Measurements from ENCODE around the gene BCAR3. TPM values are rescaled to one million over a fixed set of nuclear protein-coding genes. Genes with fewer than 3 reads are reported as not detected.
"Not testable (repeated sequence)": the region's sequence is repeated elsewhere in the genome, so short reads cannot be mapped to it uniquely, and the experiment has no call there.

BCAR3 gene
- total RNA-seq, 6 experiments from 2014 or later: 24.4 to 55.1 (median 26.2) TPM

DNA sequence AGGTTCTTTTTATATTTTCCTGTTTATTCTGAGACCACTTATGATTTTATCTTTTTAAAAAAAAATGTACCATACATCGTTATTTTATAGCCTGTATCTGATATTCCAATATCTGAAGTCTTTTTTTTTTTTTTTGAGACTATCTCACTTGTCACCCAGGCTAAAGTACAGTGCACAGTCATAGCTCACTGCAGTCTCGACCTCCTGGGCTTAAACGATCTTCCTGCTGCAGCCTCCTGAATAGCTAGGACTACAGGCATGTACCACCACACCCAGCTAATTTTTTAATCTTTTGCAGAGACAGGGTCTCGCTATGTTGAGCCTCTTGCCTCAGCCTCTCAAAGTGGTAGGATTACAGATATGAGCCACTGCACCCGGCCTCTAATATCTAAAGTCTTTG lies 25.1 kb downstream of the BCAR3 start:
- H3K27me3 Mint-ChIP-seq (ENCODE audit: insufficient read depth): peaks cover 2% of the 10 kb centered on the region; the same call in 1 of the 2 replicates
- peaks cover 64% of the 10 kb centered on the region for H3K4me1 Mint-ChIP-seq (ENCODE audit: low read depth)
- no peak overlapping the region for H3K4me3 Mint-ChIP-seq
- no peak for DNase-seq
- TF ChIP-seq, protein P1, sequence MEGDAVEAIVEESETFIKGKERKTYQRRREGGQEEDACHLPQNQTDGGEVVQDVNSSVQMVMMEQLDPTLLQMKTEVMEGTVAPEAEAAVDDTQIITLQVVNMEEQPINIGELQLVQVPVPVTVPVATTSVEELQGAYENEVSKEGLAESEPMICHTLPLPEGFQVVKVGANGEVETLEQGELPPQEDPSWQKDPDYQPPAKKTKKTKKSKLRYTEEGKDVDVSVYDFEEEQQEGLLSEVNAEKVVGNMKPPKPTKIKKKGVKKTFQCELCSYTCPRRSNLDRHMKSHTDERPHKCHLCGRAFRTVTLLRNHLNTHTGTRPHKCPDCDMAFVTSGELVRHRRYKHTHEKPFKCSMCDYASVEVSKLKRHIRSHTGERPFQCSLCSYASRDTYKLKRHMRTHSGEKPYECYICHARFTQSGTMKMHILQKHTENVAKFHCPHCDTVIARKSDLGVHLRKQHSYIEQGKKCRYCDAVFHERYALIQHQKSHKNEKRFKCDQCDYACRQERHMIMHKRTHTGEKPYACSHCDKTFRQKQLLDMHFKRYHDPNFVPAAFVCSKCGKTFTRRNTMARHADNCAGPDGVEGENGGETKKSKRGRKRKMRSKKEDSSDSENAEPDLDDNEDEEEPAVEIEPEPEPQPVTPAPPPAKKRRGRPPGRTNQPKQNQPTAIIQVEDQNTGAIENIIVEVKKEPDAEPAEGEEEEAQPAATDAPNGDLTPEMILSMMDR (IDR thresholded peaks at IDR 0.05): no peak
- peaks cover 50% of the 10 kb centered on the region for H3K36me3 Mint-ChIP-seq (ENCODE audit: low read depth)
- peak overlapping the region; percentile 60 for H3K27ac Mint-ChIP-seq
- no peaks in the 10 kb centered on the region for H3K9me3 Mint-ChIP-seq

DNA sequence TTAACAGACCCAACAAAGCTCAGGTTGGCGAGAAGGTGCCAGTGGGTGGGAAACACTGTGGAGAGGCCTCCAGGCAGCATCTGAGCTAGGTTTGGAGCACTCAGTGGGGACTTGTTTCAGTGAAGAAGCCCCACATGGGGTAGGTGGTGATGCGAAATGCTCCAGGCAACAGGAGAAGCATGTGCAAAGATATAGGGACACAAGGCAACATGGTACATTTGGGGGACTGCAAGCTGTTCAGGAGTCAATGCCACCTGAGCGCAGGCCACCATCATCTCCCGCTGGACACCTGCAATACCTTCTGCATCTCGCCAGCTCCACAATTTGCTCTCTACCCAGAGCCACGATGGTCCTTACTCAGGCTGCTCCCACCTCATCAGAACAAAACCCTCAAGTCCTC lies 28.0 kb downstream of the BCAR3 start:
- Mint-ChIP-seq H3K27ac (no peak overlapping the region), H3K4me3 (no peak overlapping the region), H3K9me3 (no peaks in the 10 kb centered on the region), H3K27me3 (ENCODE audit: insufficient read depth) (peaks cover 2% of the 10 kb centered on the region), H3K36me3 (ENCODE audit: low read depth) (peaks cover 49% of the 10 kb centered on the region), H3K4me1 (ENCODE audit: low read depth) (peaks cover 48% of the 10 kb centered on the region)
- no peak for DNase-seq
- TF ChIP-seq, protein P1 (IDR thresholded peaks at IDR 0.05): no peak

DNA sequence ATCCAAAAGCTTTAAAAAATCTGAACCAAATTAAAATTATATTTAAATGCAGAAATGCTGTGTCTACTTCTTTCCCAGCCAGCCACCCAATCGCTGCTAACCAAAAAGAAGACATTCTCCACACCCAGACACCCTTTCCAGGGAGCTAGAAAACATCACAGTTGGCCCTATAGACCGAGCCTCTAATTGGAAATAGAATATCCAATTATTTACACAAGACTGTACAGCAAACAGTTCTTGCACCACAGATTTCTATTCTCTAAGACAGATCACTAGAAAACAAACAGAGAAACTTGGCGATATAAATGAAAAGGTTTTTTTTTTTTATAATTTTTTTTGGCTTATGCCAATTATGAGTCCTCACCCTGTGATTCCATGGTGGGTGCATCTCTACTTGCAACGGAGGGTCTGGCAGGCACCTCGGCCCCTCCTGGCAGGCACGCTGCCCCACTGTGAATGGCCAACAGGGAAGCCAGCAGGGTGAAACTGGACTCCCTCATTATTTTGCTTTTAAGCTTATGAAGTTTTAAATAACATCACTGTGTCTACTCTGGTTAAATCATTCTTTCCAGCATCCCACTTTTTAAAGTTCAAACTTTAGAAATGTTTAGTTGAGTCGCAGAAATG lies 29.2 kb downstream of the BCAR3 start:
- no peak overlapping the region for H3K4me3 Mint-ChIP-seq
- no peak overlapping the region for H3K27ac Mint-ChIP-seq
- no peak for DNase-seq
- H3K4me1 Mint-ChIP-seq (ENCODE audit: low read depth): peaks cover 40% of the 10 kb centered on the region
- H3K36me3 Mint-ChIP-seq (ENCODE audit: low read depth): peaks cover 48% of the 10 kb centered on the region
- H3K27me3 Mint-ChIP-seq (ENCODE audit: insufficient read depth): peaks cover 2% of the 10 kb centered on the region
- TF ChIP-seq, protein P1 (IDR thresholded peaks at IDR 0.05): no peak
- no peaks in the 10 kb centered on the region for H3K9me3 Mint-ChIP-seq

DNA sequence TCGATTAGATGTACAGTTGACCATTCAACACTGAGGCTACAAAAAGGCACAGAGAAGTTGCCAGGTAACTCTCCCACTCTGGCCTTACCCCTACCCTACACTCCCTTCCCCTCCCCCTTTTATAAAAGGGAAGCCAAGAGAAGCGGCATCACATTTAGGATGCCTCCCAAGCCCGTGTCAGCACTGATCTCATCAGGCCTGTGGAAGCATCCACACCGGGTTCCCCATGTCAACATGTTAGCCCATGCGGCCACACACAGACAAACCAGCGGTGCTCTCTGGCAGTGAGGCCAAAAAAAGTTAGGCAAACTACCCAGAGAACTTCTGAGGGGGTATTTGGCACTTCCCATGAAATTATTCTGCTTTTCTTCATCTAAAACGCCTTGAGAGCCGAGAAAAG lies 29.9 kb downstream of the BCAR3 start:
- H3K9me3 Mint-ChIP-seq: no peaks in the 10 kb centered on the region
- no peak overlapping the region for H3K4me3 Mint-ChIP-seq
- peak overlapping the region; percentile 26; the same call in 1 of the 2 replicates for H3K27ac Mint-ChIP-seq

DNA sequence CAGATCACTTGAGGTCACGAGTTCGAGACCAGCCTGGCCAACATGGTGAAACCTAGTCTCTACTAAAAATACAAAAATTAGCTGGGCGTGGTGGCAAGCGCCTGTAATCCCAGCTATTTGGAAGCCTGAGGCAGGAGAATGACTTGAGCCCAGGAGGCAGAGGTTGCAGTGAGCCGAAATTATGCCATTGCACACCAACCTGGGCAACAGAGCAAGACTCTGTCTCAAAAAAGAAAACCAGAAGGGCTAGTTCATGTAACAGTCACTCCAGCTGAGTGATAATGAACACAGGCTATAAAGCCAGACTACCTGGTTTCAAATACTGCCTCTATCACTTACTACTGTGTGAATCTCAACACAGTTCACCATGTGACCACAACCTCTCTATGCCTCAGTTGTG lies 31.5 kb downstream of the BCAR3 start:
- H3K27me3 Mint-ChIP-seq (ENCODE audit: insufficient read depth); H3K4me3 Mint-ChIP-seq; H3K9me3 Mint-ChIP-seq; DNase-seq; H3K27ac Mint-ChIP-seq: not testable (repeated sequence)
- H3K36me3 Mint-ChIP-seq (ENCODE audit: low read depth): peaks cover 38% of the 10 kb centered on the region
- H3K4me1 Mint-ChIP-seq (ENCODE audit: low read depth): peaks cover 25% of the 10 kb centered on the region

More for the DNA sequence above, 29.9 kb downstream of the BCAR3 start:
- Mint-ChIP-seq H3K36me3 (ENCODE audit: low read depth) (peaks cover 48% of the 10 kb centered on the region), H3K27me3 (ENCODE audit: insufficient read depth) (peaks cover 2% of the 10 kb centered on the region), H3K4me1 (ENCODE audit: low read depth) (peaks cover 40% of the 10 kb centered on the region)
- TF ChIP-seq, protein P1 (IDR thresholded peaks at IDR 0.05): no peak
- no peak for DNase-seq

DNA sequence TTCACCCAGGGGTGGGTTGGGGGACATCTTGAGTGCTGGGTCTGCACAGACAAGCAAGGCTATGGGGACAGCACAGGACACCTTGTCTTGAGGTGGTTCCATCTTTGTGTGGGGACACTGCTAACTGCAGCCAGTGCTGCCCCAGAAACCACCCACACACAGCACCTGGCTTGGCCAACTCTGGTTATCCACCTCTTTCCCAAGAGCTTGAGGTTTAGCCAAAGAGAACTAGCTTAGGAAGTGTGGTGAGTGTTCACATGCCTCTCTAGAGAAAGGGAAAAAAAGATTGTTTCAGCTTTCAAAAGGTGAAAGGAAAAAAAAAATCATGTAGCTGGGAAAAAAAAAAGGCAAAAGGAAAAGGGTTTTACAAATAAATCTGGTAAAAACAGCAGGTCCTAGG lies 32.4 kb downstream of the BCAR3 start:
- Mint-ChIP-seq H3K27me3 (ENCODE audit: insufficient read depth) (peaks cover 2% of the 10 kb centered on the region), H3K9me3 (no peaks in the 10 kb centered on the region), H3K27ac (peak overlapping the region; percentile 65; the same call in 1 of the 2 replicates), H3K4me1 (ENCODE audit: low read depth) (peaks cover 25% of the 10 kb centered on the region), H3K36me3 (ENCODE audit: low read depth) (peaks cover 29% of the 10 kb centered on the region), H3K4me3 (no peak overlapping the region)
- TF ChIP-seq, protein P1 (IDR thresholded peaks at IDR 0.05): no peak
- no peak for DNase-seq

Measured in HFFc6 (cell line).